ENCODE measurements around the gene ALG1L2.
"Not testable (repeated sequence)": the region's sequence is repeated elsewhere in the genome, so short reads cannot be mapped to it uniquely, and the experiment has no call there.

DNA sequence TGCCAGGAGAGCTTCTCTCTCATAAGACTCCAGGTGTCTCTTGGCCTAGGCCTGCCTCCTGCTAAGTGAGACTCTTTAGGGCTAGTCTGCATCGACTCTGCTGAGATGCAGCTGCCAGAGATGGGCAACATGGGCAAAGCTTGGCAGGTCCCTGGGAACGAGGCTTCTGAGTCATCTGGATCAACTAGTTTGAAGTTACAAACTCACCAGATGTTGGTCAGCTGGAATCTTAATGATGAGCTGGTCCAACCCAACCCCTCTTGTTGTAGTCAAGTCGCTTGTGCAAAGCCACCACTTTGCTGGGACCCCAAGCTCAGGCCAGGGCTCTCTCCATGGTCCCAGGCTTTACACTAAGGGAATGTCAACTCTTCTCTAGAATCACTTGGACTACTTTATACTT is 38.9 kb upstream of the ALG1L2 start:
- TF ChIP-seq, protein P1, sequence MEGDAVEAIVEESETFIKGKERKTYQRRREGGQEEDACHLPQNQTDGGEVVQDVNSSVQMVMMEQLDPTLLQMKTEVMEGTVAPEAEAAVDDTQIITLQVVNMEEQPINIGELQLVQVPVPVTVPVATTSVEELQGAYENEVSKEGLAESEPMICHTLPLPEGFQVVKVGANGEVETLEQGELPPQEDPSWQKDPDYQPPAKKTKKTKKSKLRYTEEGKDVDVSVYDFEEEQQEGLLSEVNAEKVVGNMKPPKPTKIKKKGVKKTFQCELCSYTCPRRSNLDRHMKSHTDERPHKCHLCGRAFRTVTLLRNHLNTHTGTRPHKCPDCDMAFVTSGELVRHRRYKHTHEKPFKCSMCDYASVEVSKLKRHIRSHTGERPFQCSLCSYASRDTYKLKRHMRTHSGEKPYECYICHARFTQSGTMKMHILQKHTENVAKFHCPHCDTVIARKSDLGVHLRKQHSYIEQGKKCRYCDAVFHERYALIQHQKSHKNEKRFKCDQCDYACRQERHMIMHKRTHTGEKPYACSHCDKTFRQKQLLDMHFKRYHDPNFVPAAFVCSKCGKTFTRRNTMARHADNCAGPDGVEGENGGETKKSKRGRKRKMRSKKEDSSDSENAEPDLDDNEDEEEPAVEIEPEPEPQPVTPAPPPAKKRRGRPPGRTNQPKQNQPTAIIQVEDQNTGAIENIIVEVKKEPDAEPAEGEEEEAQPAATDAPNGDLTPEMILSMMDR (IDR thresholded peaks at IDR 0.05; ENCODE audit: insufficient read depth, low read length, poor library complexity, severe bottlenecking) = not testable (repeated sequence)
- TF ChIP-seq EZH2phosphoT487 (conservative IDR thresholded peaks at IDR 0.05; ENCODE audit: low read length) = not testable (repeated sequence)
